ENCODE data around the gene CTXND2. TPM values are rescaled to one million over a fixed set of nuclear protein-coding genes. Genes with fewer than 3 reads are reported as not detected.

Gene CTXND2
- total and polyA plus RNA-seq, 2 of the 4 experiments (the other 2 are of a cell fraction), result not detected

- Histone ChIP-seq H3K4me1 (ENCODE audit: control insufficient read depth, insufficient read depth, low read length) (no peaks in the 10 kb centered on the region), H2AFZ (replicated peaks; ENCODE audit: low read length, poor library complexity) (no peak overlapping the region), H3K79me1 (ENCODE audit: low read depth in 1 of 2, low read length in 2 of 2) (peaks cover 0 to 5% of the 10 kb centered on the region in 2 experiments; a peak in 1 of 4 replicates), H3K9me3 (ENCODE audit: control insufficient read depth, insufficient read depth, low read length) (no peaks in the 10 kb centered on the region), H4K20me1 (ENCODE audit: insufficient read depth, low read length) (no peaks in the 10 kb centered on the region), H2BK15ac (ENCODE audit: low read depth, low read length) (no peak overlapping the region), H3K9me1 (ENCODE audit: insufficient read depth, low read length) (no peaks in the 10 kb centered on the region), H2BK20ac (ENCODE audit: low read depth, low read length) (no peak overlapping the region), H2AK9ac (replicated peaks; ENCODE audit: low read depth, low read length, poor library complexity) (no peak overlapping the region), H2AK5ac (ENCODE audit: low read depth, low read length) (no peak overlapping the region), H3K36me3 (ENCODE audit: control insufficient read depth, insufficient read depth, low read length) (peaks cover 18% of the 10 kb centered on the region), H3K14ac (replicated peaks; ENCODE audit: low read depth, low read length) (no peak overlapping the region), H3K56ac (ENCODE audit: extremely low read depth, insufficient read depth, low read length) (no peak overlapping the region), H3K27me3 (ENCODE audit: control insufficient read depth, insufficient read depth, low read length) (no peaks in the 10 kb centered on the region), H3K4me2 (ENCODE audit: low read depth, low read length) (no peak overlapping the region), H3K27ac (ENCODE audit: insufficient read depth, low read length) (no peak overlapping the region), H3K9ac (ENCODE audit: low read depth, low read length) (no peak overlapping the region), H3K4ac (ENCODE audit: low read depth, low read length) (no peak overlapping the region), H3K23ac (ENCODE audit: low read depth, low read length) (no peak overlapping the region), H4K5ac (ENCODE audit: low read depth, low read length) (no peak overlapping the region), H2BK5ac (ENCODE audit: low read depth, low read length, poor library complexity, severe bottlenecking) (no peak overlapping the region), H2BK120ac (ENCODE audit: low read depth, low read length) (no peak overlapping the region), H4K8ac (ENCODE audit: low read depth in 2 of 2, low read length in 2 of 2) (no peak overlapping the region), H3K18ac (ENCODE audit: low read depth, low read length) (no peak overlapping the region), H4K91ac (ENCODE audit: insufficient read depth, low read depth, low read length) (no peak overlapping the region), H3K4me3 (ENCODE audit: insufficient read depth, low read depth, low read length) (no peak overlapping the region)
- WGBS, 2 experiments (ENCODE audit: extremely low coverage in 2 of 2, insufficient read length in 1 of 2), result no CpG with 5 or more reads among the region's 2 CpGs
- ChIA-PET CTCF (no interaction called here), POLR2A (ENCODE audit: unreplicated experiment) (no interaction called here)
- dilution Hi-C loops (cut with HindIII; ENCODE audit: low sequenced_read_pairs, unreplicated experiment) (no loop called here), in situ Hi-C loops (cut with MboI; ENCODE audit: low sequenced_read_pairs) (no loop called here), intact Hi-C loops (cut with micrococcal nuclease) (no loop called here)
- TF ChIP-seq BHLHE40 (IDR thresholded peaks at IDR 0.05; ENCODE audit: low read depth, low read length) (no peak), RCOR1 (IDR thresholded peaks at IDR 0.05; ENCODE audit: insufficient replicate concordance, low read length) (no peak), NFE2L2 (IDR thresholded peaks at IDR 0.05; ENCODE audit: low read depth, low read length) (no peak), POLR2A (IDR thresholded peaks at IDR 0.05; ENCODE audit: low read depth, low read length) (no peak), MAZ (IDR thresholded peaks at IDR 0.05; ENCODE audit: borderline replicate concordance, low read depth, low read length) (no peak), RFX5 (IDR thresholded peaks at IDR 0.05; ENCODE audit: low read depth, low read length) (no peak), ELK1 (IDR thresholded peaks at IDR 0.05; ENCODE audit: borderline replicate concordance, low read depth, low read length) (no peak), CTCF (conservative IDR thresholded peaks at IDR 0.05; ENCODE audit: low read depth, low read length) (no peak), RAD21 (IDR thresholded peaks at IDR 0.05; ENCODE audit: low read length) (no peak), MAFK (IDR thresholded peaks at IDR 0.05; ENCODE audit: low read depth, low read length) (no peak), MXI1 (IDR thresholded peaks at IDR 0.05; ENCODE audit: borderline replicate concordance, low read depth, low read length) (no peak), CEBPB (IDR thresholded peaks at IDR 0.05; ENCODE audit: low read depth, low read length) (no peak), SMC3 (IDR thresholded peaks at IDR 0.05; ENCODE audit: low read depth, low read length) (no peak), USF2 (IDR thresholded peaks at IDR 0.05; ENCODE audit: low read depth, low read length) (no peak), CHD1 (IDR thresholded peaks at IDR 0.05; ENCODE audit: low read depth, low read length) (no peak)
- BruUV-seq (replicated peaks), result no TSS peak
- no peak for ATAC-seq (ENCODE audit: low read depth)
- no peak for DNase-seq
These were observed 44.6 kb upstream of the CTXND2 start for GRCh38 chr1:150842343-150842742.
